HepG2 (cell line): ENCODE results near the gene TCAP. TPM values are rescaled to one million over a fixed set of nuclear protein-coding genes. Genes with fewer than 3 reads are reported as not detected.
A peak's percentile ranks its signal among the peaks of the same experiment; 100 is the strongest.

Experiments used
- ETS1 ChIP-seq: sonication (generic); formaldehyde crosslinking; IDR thresholded peaks from 2 replicates; pipeline ENCODE4 v1.4.0; 2020; ENCODE audit warnings: missing genetic modification reagents
- GMEB1 ChIP-seq: sonication (generic); formaldehyde crosslinking; IDR thresholded peaks from 2 replicates; pipeline ENCODE4 v1.5.1; 2020; ENCODE audit warnings: missing genetic modification reagents, mild to moderate bottlenecking, borderline replicate concordance
- KAT2B ChIP-seq: fragments of 150-350 bp; IDR thresholded peaks from 2 replicates; pipeline ENCODE4 v1.6.1; 2014; ENCODE audit warnings: low read depth, low read length, borderline replicate concordance
- MIER2 ChIP-seq: IDR thresholded peaks from 2 replicates; pipeline ENCODE4 v1.6.1; 2016; ENCODE audit warnings: missing biosample characterization, missing genetic modification reagents
- NONO ChIP-seq, 2 experiments: fragments of 450-650 bp in 1 of 2; sonication (generic) in 1 of 2; formaldehyde crosslinking in 1 of 2; IDR thresholded peaks in 1 of 2; conservative IDR thresholded peaks in 1 of 2; 2 replicates each; pipeline versions ENCODE4 v1.6.1 to v1.8.0; 2017 to 2022; ENCODE audit warnings: mild to moderate bottlenecking in 1 of 2, missing genetic modification reagents in 1 of 2, moderate library complexity in 1 of 2
- STAG1 ChIP-seq: sonication (generic); formaldehyde crosslinking; IDR thresholded peaks from 2 replicates; pipeline ENCODE4 v1.4.0; 2020; ENCODE audit warnings: missing genetic modification reagents
- STAT5B ChIP-seq: sonication (generic); formaldehyde crosslinking; IDR thresholded peaks from 2 replicates; pipeline ENCODE4 v1.4.0; 2020; ENCODE audit warnings: missing genetic modification reagents
- ZBTB40 ChIP-seq, 2 experiments: fragments of 450-650 bp in 1 of 2; sonication (generic) in 1 of 2; formaldehyde crosslinking in 1 of 2; IDR thresholded peaks; 2 replicates each; pipeline versions ENCODE4 v1.6.1 to v1.8.0; 2016 to 2022; ENCODE audit warnings: antibody characterized with exemption in 1 of 2, mild to moderate bottlenecking in 1 of 2, missing genetic modification reagents in 1 of 2
- ZIK1 ChIP-seq: sonication (generic); formaldehyde crosslinking; IDR thresholded peaks from 2 replicates; pipeline ENCODE4 v1.5.0; 2020; ENCODE audit warnings: mild to moderate bottlenecking, low read depth, missing genetic modification reagents, borderline replicate concordance
- ZNF207 ChIP-seq: fragments of 450-650 bp; IDR thresholded peaks from 2 replicates; pipeline ENCODE4 v1.6.1; 2016; ENCODE audit warnings: antibody characterized with exemption, borderline replicate concordance
- ZNF326 ChIP-seq: sonication (generic); formaldehyde crosslinking; IDR thresholded peaks from 2 replicates; pipeline ENCODE4 v1.4.0; 2020; ENCODE audit warnings: missing genetic modification reagents, borderline replicate concordance
- ZNF362 ChIP-seq: sonication (generic); formaldehyde crosslinking; IDR thresholded peaks from 2 replicates; pipeline ENCODE4 v1.4.0; 2020; ENCODE audit warnings: missing genetic modification reagents, mild to moderate bottlenecking, borderline replicate concordance
- ZNF563 ChIP-seq: sonication (generic); formaldehyde crosslinking; IDR thresholded peaks from 2 replicates; pipeline ENCODE4 v1.8.0; 2022; ENCODE audit warnings: mild to moderate bottlenecking, moderate library complexity, missing genetic modification reagents
- ZNF781 ChIP-seq: sonication (generic); formaldehyde crosslinking; IDR thresholded peaks from 2 replicates; pipeline ENCODE4 v1.5.1; 2020; ENCODE audit warnings: borderline replicate concordance, mild to moderate bottlenecking, missing genetic modification reagents; ENCODE audit errors: not compliant biosample characterization
- ZSCAN20 ChIP-seq: sonication (generic); formaldehyde crosslinking; IDR thresholded peaks from 2 replicates; pipeline ENCODE4 v1.4.0; 2020; ENCODE audit warnings: missing genetic modification reagents, mild to moderate bottlenecking, borderline replicate concordance
- ZSCAN29 ChIP-seq: sonication (generic); formaldehyde crosslinking; conservative IDR thresholded peaks from 2 replicates; pipeline ENCODE4 v1.4.0; 2020; ENCODE audit warnings: mild to moderate bottlenecking, missing genetic modification reagents
- polyA plus RNA-seq, 8 experiments: library from polyadenylated mRNA; depleted of rRNA in 3 of 8; stranded (reverse) in 7 of 8; unstranded in 1 of 8; fragments of >200 nt; fragmentation: Illumina TruSeq in 4 of 8; extraction: Trizol in 4 of 8; gene quantifications; 2 replicates each; pipeline versions ENCODE4 v1.2.1 to v1.2.3, GENCODE V29; 2011 to 2016; ENCODE audit warnings: low read depth in 4 of 8, missing spikeins in 1 of 8, mixed read lengths in 1 of 8; ENCODE audit not compliant: insufficient read depth in 1 of 8
- total RNA-seq, 5 experiments: library from RNA; depleted of rRNA; stranded (reverse); fragments of >200 nt; fragmentation: Illumina TruSeq; extraction: Trizol; gene quantifications; 2 replicates each; pipeline ENCODE4 v1.2.3, GENCODE V29; 2016; ENCODE audit warnings: low read depth in 1 of 5

The TCAP gene
- total and polyA plus RNA-seq, 2 of the 13 experiments (the other 11 are each of a cell fraction or from before 2014, with no cell fraction given): 0.24 to 0.65 TPM

GRCh38 chr17:39629898-39630297 lies 35.3 kb upstream of the TCAP start (continued):
- TF ChIP-seq ETS1 (CRISPR knock-in tag): no peak
- TF ChIP-seq ZSCAN29: no peak
- TF ChIP-seq ZNF563 (CRISPR knock-in tag): no peak
- TF ChIP-seq STAT5B (CRISPR knock-in tag): no peak
- TF ChIP-seq KAT2B: no peak
- 0 out of 2 replicates have a peak, but pooled peaks have one; percentile 32 for TF ChIP-seq ZNF362
- TF ChIP-seq ZSCAN20 (CRISPR knock-in tag): no peak
- no peak for TF ChIP-seq ZNF207
- no peak for TF ChIP-seq ZBTB40 (IDR thresholded peaks at IDR 0.05)
- 0 out of 2 replicates have a peak, but pooled peaks have one; percentile 40 for TF ChIP-seq ZBTB40 (CRISPR knock-in tag; IDR thresholded peaks at IDR 0.05)
- no peak for TF ChIP-seq NONO (IDR thresholded peaks at IDR 0.05)
- no peak for TF ChIP-seq NONO (CRISPR knock-in tag; conservative IDR thresholded peaks at IDR 0.05)
- TF ChIP-seq STAG1: no peak
- TF ChIP-seq GMEB1 (CRISPR knock-in tag): no peak
- no peak for TF ChIP-seq ZNF326 (CRISPR knock-in tag)
- TF ChIP-seq MIER2 (CRISPR knock-in tag): 0 out of 2 replicates have a peak, but pooled peaks have one; percentile 29
- TF ChIP-seq ZIK1 (CRISPR knock-in tag): no peak
- no peak for TF ChIP-seq ZNF781 (CRISPR knock-in tag)
